Activated T-helper 1 cell treated with anti-CD3 and anti-CD28 coated beads, Interleukin-2, amount 50 U/mL, for 16 hours (primary cell): Measurements from ENCODE around the gene ZBTB16.

Experiments
- DNase-seq, 2 donors: peaks; one replicate each; pipeline ENCODE4 v3.0.0-alpha.2; 2020; ENCODE audit warnings: low read depth in 1 of 2, low spot score in 1 of 2

The ZBTB16 gene, protein sequence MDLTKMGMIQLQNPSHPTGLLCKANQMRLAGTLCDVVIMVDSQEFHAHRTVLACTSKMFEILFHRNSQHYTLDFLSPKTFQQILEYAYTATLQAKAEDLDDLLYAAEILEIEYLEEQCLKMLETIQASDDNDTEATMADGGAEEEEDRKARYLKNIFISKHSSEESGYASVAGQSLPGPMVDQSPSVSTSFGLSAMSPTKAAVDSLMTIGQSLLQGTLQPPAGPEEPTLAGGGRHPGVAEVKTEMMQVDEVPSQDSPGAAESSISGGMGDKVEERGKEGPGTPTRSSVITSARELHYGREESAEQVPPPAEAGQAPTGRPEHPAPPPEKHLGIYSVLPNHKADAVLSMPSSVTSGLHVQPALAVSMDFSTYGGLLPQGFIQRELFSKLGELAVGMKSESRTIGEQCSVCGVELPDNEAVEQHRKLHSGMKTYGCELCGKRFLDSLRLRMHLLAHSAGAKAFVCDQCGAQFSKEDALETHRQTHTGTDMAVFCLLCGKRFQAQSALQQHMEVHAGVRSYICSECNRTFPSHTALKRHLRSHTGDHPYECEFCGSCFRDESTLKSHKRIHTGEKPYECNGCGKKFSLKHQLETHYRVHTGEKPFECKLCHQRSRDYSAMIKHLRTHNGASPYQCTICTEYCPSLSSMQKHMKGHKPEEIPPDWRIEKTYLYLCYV

GRCh38 chr11:114059278-114059983, at the start of gene ZBTB16:
Gene ZBTB16, plus strand, starts transcription at chr11:114059711. Its CDS starts 3,590 bp downstream, at chr11:114063301.
- peak; percentile 21 to 35 for DNase-seq

GRCh38 chr11:114010931-114011330, 48.6 kb upstream of the ZBTB16 start:
- no peak for DNase-seq

DNA sequence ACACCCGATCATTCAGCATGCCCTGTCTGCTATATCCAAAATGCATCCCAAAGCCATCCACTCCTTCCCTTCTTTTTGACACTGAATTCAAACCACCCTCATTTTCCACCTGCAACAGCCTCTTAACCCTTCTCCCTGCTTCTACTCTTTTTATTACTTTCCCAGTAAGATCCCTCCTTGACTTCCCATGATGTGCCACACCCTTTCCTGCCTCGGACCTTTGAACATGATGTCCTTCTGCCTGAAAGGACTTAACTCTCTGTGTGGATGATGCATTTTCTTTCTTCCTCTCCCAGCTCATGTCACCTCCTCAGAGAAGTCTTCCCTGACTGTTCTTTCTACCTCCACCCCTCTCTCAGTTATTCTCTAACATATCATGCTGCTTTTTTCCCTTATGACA, 48.1 kb upstream of the ZBTB16 start:
- DNase-seq: no peak

GRCh38 chr11:114015117-114015516, 44.4 kb upstream of the ZBTB16 start:
- no peak for DNase-seq

DNA sequence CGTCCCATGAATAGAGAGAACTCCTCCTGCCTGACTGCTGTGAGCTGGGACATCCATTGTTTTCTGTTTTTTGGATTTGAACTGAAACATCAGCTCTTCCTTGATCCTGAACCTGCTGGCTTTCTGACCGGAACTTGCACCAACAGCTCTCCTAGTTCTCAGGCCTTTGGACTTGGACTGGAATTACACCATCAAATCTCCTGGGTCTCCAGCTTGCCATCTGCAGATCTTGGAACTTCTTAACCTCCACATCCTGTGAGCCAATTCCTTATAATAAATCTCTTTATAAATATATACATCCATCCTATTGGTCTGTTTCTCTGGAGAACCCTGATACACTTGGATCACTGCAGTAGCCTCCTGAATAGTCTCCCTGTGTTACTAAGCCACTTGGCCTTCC, 42.5 kb upstream of the ZBTB16 start:
- no peak for DNase-seq

GRCh38 chr11:114017723-114018122, 41.8 kb upstream of the ZBTB16 start:
- no peak for DNase-seq

DNA sequence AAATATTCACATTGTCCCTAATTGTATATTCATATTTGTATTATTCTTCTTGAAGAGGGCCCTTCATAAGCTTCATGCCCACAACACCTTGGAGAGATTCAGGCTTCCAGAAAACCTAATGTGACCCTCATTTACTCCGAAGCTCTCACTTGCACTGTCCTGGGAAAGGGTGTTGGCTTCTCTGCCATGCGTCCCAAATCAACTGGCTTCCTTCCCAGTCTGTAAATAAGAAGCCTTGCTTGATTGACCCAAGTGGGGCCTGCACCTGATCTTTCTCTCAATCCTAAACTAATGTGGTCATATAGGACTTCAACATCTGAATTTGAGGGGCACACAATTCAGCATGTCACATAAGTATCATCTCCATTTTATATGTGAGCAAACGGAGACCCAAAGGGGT, 40.5 kb upstream of the ZBTB16 start:
- no peak for DNase-seq

DNA sequence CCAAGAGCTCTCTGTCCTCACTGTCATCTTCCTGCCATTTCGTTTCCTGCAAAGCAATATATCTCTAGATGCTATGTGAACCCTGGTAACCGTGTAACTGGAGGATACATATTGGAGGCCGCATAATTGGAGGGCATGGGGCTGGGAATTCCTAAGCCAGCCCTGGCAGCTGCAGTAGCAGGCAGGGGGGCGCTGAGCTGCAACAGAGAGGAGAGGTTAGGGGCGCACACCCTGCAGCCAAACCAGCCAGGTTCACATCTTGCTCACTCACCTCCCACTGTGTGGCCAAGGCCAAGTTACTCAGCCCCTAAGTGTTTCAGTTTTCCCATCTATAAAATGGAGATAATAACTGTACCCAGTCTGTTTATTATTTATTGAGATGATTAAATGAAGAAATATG, 39.9 kb upstream of the ZBTB16 start:
- no peak for DNase-seq

DNA sequence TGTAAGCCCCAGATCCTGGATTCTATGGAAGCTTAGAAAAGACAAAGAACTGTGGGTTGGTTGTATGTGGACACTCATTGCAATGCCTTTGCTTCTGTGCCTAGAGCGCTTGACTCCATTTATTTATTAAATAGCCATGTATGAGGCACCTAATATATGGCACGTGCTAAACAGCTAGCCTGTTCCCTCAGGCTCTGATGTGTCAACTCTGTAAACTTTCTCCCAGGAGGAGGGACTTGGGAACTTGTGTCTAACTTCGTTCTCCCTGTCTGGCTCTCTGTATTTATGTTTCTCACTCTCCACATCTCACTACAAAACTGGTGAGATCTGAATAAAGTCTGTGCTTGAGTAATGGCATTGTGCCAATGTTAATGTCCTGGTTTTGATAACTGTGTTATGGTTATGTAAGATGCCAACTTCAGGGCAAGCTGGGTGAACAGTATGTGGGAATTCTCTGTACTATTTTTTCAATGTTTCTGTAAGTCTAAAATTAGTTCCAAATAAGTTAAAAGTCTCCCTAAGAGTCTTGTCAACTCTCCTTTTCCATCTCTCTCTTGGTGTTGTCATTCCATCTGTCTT, 34.1 kb upstream of the ZBTB16 start:
- DNase-seq: no peak

GRCh38 chr11:114026355-114026754, 33.2 kb upstream of the ZBTB16 start:
- DNase-seq: no peak

DNA sequence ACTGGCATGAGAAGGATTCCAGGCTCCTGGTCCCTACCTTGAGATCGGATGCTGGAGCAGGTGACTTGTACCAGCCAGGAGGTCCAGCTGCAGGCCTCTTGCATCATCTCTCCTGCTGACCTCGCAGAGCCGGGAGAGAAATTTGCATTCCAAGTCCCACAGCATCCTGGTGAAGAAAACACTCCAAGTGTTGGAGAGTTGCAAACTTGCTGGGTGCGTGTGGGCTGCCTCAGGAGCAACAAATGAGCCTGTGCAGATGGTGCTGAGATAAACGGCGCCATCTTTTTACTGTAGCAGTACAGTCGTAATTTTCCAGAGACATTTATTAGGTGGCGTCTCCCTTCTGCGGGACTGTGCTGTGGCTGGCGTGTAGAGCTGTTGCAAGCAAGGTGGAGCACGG, 32.1 kb upstream of the ZBTB16 start:
- DNase-seq: no peak

- no peak for DNase-seq
These were observed 31.6 kb upstream of the ZBTB16 start for GRCh38 chr11:114027926-114028325.

- DNase-seq: no peak
These were observed 28.1 kb upstream of the ZBTB16 start for GRCh38 chr11:114031246-114031966.

- no peak for DNase-seq
These were observed 27.6 kb upstream of the ZBTB16 start for GRCh38 chr11:114031967-114032320.

GRCh38 chr11:114033066-114033465, 26.4 kb upstream of the ZBTB16 start:
- DNase-seq: no peak

DNA sequence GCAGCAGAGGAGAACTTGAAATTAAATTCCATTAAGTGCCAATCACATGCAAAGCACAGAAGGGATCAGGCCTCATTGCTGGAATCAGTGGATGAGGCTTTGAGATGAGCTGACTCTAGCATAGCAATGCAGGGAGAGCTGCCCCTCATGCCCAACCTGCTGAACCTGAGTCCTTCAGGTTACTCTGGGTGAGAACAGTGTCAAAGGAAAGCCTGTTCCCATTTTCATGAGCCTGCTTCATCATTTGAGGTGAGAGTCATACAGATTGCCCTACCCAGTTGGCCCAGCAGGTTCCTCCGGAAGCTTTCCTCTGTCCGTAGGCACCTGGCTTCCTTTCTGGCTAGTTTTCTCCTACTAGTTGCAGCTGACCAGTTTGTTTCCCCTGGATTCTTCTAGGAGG, 25.9 kb upstream of the ZBTB16 start:
- DNase-seq: no peak

DNA sequence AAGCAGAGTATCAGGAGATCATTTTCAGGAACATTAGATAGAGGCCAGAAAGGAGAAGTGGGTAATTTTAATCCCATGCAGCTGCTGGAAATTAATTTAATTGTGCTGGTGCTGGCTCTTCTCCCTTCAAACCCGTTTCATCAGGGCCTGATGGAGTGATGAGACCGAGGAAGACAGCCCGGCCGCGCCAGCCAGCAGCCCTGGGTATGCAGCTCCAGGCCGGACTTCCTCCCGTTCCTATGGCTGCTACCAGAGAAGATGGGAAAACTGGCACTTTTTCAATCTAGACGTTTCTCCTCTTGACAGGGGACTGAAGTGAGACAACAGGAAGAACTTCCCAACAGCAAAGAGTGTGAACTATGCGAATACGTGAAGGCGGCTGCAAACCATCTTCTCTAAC, 24.6 kb upstream of the ZBTB16 start:
- no peak for DNase-seq

DNA sequence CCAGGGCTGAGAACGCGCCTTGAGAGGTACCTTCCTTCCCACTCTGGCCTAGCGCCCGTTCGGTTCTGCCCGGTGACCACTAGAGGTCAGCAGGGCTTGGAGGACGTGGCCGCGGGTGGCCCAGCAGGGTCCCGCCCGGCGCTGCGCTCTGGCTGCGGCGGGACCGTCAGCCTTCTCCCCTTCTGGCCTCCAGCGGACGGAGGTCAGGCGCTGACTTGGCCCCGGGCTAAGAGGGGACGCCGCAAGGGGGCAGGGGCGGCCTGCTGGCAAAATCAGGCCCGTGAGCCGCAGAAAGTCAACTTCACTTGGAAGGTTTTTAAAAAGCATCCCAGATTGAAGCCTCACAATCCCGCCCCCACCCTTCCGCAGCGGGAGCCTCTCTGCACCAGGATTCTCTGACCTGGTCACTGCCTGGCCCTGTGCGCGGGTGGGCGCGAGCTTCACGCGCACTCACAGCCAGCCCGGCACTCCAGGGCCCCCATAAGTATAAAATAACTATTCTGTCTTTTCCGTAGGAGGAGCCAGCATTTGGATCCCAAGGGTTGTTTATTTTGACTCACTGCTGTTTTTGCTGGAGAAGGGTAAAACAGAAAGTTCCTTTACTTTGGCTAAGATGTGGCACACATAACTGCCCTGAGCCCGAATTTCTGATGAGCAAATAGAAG, 23.2 kb upstream of the ZBTB16 start:
- DNase-seq: peak; percentile 13 to 23

- no peak for DNase-seq
These were observed 22.6 kb upstream of the ZBTB16 start for GRCh38 chr11:114036958-114037357.

GRCh38 chr11:114039551-114039950, 20.0 kb upstream of the ZBTB16 start:
- no peak for DNase-seq
